K562 (cell line): ENCODE results near the gene PTGES3. TPM values are rescaled to one million over a fixed set of nuclear protein-coding genes. Genes with fewer than 3 reads are reported as not detected.
A peak's percentile ranks its signal among the peaks of the same experiment; 100 is the strongest.

ENCODE experiments used
- CBX3 ChIP-seq, 2 experiments: IDR thresholded peaks; 1 replicate in 1 of 2; 2 replicates in 1 of 2; pipeline ENCODE4 v1.6.1; 2012; ENCODE audit warnings: inconsistent platforms in 2 of 2, low read length in 2 of 2, borderline replicate concordance in 1 of 2, control low read depth in 1 of 2
- CBX8 ChIP-seq: fragments of 200-600 bp; sonication (generic); IDR thresholded peaks from 2 replicates; pipeline ENCODE4 v1.6.1; 2012; ENCODE audit warnings: borderline replicate concordance, mixed run types, low read depth, mild to moderate bottlenecking, moderate library complexity, mixed read lengths, low read length, control low read depth, inconsistent platforms; ENCODE audit not compliant: poor library complexity, severe bottlenecking; ENCODE audit errors: extremely low read depth
- CC2D1A ChIP-seq: fragments of 450-650 bp; IDR thresholded peaks from 2 replicates; pipeline ENCODE4 v1.6.1; 2017; ENCODE audit warnings: mild to moderate bottlenecking
- EHMT2 ChIP-seq: fragments of 450-650 bp; IDR thresholded peaks from 2 replicates; pipeline ENCODE4 v1.6.1; 2018; ENCODE audit warnings: antibody characterized with exemption
- HEY1 ChIP-seq: fragments of 250-450 bp; sonication (Bioruptor Pico); IDR thresholded peaks from 2 replicates; pipeline ENCODE4 v1.5.0; 2020; ENCODE audit warnings: mild to moderate bottlenecking, moderate library complexity, borderline replicate concordance
- KAT7 ChIP-seq: sonication (generic); formaldehyde crosslinking; IDR thresholded peaks from 2 replicates; pipeline ENCODE4 v1.8.0; 2022; ENCODE audit warnings: missing genetic modification reagents, mild to moderate bottlenecking, borderline replicate concordance
- MCM2 ChIP-seq: fragments of 450-650 bp; IDR thresholded peaks from 2 replicates; pipeline ENCODE4 v1.6.1; 2017; ENCODE audit warnings: low read depth, mild to moderate bottlenecking
- MTA3 ChIP-seq: fragments of 450-650 bp; formaldehyde crosslinking; IDR thresholded peaks from 2 replicates; pipeline ENCODE4 v1.6.1; 2017; ENCODE audit warnings: mild to moderate bottlenecking, borderline replicate concordance
- NUFIP1 ChIP-seq: fragments of 450-650 bp; IDR thresholded peaks from 2 replicates; pipeline ENCODE4 v1.6.1; 2018; ENCODE audit not compliant: partially characterized antibody
- RAD21 ChIP-seq, 2 experiments: fragments of 250-450 bp in 1 of 2; fragments of 450-650 bp in 1 of 2; sonication (Bioruptor Pico) in 1 of 2; formaldehyde crosslinking in 1 of 2; IDR thresholded peaks in 1 of 2; conservative IDR thresholded peaks in 1 of 2; 2 replicates each; pipeline versions ENCODE4 v1.4.0 to v1.8.0; 2020 to 2022; ENCODE audit warnings: mild to moderate bottlenecking in 2 of 2, moderate library complexity in 1 of 2
- SMAD4 ChIP-seq: fragments of 250-450 bp; sonication (Bioruptor Pico); conservative IDR thresholded peaks from 2 replicates; pipeline ENCODE4 v1.8.0; 2021; ENCODE audit warnings: inconsistent platforms, mild to moderate bottlenecking, moderate library complexity
- SMARCE1 ChIP-seq: fragments of 450-650 bp; IDR thresholded peaks from 2 replicates; pipeline ENCODE4 v1.7.1; 2016; ENCODE audit warnings: mild to moderate bottlenecking
- TARDBP ChIP-seq: fragments of 450-650 bp; IDR thresholded peaks from 2 replicates; pipeline ENCODE4 v1.6.1; 2016
- TRIM28 ChIP-seq: fragments of 450-650 bp; IDR thresholded peaks from 2 replicates; pipeline ENCODE4 v1.6.1; 2017
- ZC3H4 ChIP-seq: sonication (generic); formaldehyde crosslinking; IDR thresholded peaks from 2 replicates; pipeline ENCODE4 v1.9.0; 2021; ENCODE audit warnings: missing genetic modification reagents, borderline replicate concordance
- polyA plus RNA-seq, 8 experiments: library from polyadenylated mRNA; depleted of rRNA in 4 of 8; stranded (reverse) in 5 of 8; unstranded in 3 of 8; fragments of >200 nt; fragmentation: Nextera tagmentation in 2 of 8; fragmentation: Illumina TruSeq in 1 of 8; extraction: Ambion mirVana in 2 of 8; extraction: Trizol in 1 of 8; gene quantifications; 2 replicates each; pipeline versions ENCODE4 v1.2.1 to v1.2.3, GENCODE V29; 2011 to 2014; ENCODE audit warnings: inconsistent platforms in 1 of 8, missing spikeins in 1 of 8
- total RNA-seq, 7 experiments: library from RNA; depleted of rRNA in 6 of 7; stranded (reverse); fragments of >200 nt in 6 of 7; fragmentation: Illumina TruSeq in 2 of 7; extraction: Trizol in 2 of 7; gene quantifications; 2 replicates each; pipeline versions ENCODE4 v1.2.1 to v1.2.3, GENCODE V29; 2011 to 2021; ENCODE audit warnings: low replicate concordance in 1 of 7
- TF ChIP-seq, protein P1 (sequence below): sonication (generic); formaldehyde crosslinking; IDR thresholded peaks from 2 replicates; pipeline ENCODE4 v1.8.0; 2023; ENCODE audit warnings: missing genetic modification reagents, mild to moderate bottlenecking, borderline replicate concordance
- TF ChIP-seq, protein P2 (sequence below): sonication (generic); formaldehyde crosslinking; IDR thresholded peaks from 2 replicates; pipeline ENCODE4 v1.8.1; 2023; ENCODE audit warnings: mild to moderate bottlenecking, missing genetic modification reagents
- TF ChIP-seq, protein P3 (sequence below): IDR thresholded peaks from 2 replicates; pipeline ENCODE4 v1.6.1; 2016; ENCODE audit warnings: missing genetic modification characterization, missing compliant biosample characterization

Gene PTGES3
- total and polyA plus RNA-seq, 9 of the 15 experiments (the other 6 are each of a cell fraction or from before 2014, with no cell fraction given): 163 to 501 (median 213) TPM

DNA sequence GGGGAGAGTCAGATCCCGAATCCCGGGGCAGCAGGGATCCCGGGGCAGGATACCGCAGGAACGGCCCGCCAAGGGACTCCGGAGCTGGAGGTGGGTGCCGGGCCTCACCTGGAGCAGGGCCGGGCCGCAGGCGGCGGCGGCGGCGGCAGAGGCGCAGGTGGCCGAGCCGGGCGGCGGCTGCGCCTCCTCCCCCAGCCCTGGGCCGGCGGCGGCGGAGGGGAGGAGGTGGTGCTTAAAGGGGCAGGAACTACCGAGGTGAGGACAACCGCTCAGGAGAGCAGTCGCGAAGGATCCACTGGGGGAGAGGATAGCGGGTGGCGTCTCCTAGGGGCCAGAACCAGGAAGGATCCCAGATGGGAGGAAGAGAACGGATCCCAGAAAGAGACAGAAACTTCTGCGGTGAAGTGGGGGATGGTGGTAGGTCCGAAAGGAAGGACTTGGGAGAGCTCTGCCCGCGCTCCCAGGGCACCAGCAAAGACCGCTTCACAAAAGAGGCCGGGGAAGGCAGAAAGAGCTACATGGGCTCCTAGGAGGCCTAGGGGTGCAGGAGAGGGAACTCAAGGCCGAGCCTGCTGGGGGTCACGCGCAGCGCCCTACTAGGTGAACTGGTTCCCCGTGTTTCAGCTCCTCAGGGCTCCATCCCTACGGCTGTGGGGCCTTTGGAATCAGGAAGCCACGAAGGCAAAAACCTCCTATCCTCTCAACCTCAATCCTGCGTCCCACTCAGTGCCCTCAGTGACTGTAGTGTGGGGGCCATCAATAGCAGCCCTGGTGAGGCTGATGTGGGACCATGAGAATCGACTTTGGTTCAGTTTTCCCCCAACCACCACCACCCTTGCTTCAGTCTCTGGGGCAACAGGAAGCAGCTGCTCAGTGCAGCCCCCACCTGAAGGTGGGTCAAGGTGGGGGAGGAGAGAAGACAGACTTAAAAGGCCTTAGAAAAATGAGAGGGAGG lies 53.0 kb downstream of the PTGES3 start (continued):
- TF ChIP-seq, protein P1, sequence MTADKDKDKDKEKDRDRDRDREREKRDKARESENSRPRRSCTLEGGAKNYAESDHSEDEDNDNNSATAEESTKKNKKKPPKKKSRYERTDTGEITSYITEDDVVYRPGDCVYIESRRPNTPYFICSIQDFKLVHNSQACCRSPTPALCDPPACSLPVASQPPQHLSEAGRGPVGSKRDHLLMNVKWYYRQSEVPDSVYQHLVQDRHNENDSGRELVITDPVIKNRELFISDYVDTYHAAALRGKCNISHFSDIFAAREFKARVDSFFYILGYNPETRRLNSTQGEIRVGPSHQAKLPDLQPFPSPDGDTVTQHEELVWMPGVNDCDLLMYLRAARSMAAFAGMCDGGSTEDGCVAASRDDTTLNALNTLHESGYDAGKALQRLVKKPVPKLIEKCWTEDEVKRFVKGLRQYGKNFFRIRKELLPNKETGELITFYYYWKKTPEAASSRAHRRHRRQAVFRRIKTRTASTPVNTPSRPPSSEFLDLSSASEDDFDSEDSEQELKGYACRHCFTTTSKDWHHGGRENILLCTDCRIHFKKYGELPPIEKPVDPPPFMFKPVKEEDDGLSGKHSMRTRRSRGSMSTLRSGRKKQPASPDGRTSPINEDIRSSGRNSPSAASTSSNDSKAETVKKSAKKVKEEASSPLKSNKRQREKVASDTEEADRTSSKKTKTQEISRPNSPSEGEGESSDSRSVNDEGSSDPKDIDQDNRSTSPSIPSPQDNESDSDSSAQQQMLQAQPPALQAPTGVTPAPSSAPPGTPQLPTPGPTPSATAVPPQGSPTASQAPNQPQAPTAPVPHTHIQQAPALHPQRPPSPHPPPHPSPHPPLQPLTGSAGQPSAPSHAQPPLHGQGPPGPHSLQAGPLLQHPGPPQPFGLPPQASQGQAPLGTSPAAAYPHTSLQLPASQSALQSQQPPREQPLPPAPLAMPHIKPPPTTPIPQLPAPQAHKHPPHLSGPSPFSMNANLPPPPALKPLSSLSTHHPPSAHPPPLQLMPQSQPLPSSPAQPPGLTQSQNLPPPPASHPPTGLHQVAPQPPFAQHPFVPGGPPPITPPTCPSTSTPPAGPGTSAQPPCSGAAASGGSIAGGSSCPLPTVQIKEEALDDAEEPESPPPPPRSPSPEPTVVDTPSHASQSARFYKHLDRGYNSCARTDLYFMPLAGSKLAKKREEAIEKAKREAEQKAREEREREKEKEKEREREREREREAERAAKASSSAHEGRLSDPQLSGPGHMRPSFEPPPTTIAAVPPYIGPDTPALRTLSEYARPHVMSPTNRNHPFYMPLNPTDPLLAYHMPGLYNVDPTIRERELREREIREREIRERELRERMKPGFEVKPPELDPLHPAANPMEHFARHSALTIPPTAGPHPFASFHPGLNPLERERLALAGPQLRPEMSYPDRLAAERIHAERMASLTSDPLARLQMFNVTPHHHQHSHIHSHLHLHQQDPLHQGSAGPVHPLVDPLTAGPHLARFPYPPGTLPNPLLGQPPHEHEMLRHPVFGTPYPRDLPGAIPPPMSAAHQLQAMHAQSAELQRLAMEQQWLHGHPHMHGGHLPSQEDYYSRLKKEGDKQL (CRISPR knock-in tag): no peak
- TF ChIP-seq CBX3 (IDR thresholded peaks at IDR 0.05; ENCODE audit: borderline replicate concordance in 1 of 2, low read length in 2 of 2) (peak in 1 of 2 experiments; percentile 16; a peak in 1 of 3 replicates), MTA3 (peak; percentile 48; the same call in 1 of the 2 replicates), TARDBP (no peak; the same call in 1 of the 2 replicates), CC2D1A (peak; percentile 98), TRIM28 (no peak), ZC3H4 (CRISPR knock-in tag) (peak; percentile 42; the same call in 1 of the 2 replicates), SMAD4 (CRISPR knock-in tag) (peak; percentile 73), CBX8 (no peak), EHMT2 (no peak), KAT7 (CRISPR knock-in tag) (peak; percentile 84; the same call in 1 of the 2 replicates), MCM2 (no peak), HEY1 (no peak), SMARCE1 (no peak), RAD21 (CRISPR knock-in tag; conservative IDR thresholded peaks at IDR 0.05 in 1 of 2, IDR thresholded peaks at IDR 0.05 in 1 of 2) (peak; percentile 43 to 64), NUFIP1 (no peak)
- TF ChIP-seq, protein P2, sequence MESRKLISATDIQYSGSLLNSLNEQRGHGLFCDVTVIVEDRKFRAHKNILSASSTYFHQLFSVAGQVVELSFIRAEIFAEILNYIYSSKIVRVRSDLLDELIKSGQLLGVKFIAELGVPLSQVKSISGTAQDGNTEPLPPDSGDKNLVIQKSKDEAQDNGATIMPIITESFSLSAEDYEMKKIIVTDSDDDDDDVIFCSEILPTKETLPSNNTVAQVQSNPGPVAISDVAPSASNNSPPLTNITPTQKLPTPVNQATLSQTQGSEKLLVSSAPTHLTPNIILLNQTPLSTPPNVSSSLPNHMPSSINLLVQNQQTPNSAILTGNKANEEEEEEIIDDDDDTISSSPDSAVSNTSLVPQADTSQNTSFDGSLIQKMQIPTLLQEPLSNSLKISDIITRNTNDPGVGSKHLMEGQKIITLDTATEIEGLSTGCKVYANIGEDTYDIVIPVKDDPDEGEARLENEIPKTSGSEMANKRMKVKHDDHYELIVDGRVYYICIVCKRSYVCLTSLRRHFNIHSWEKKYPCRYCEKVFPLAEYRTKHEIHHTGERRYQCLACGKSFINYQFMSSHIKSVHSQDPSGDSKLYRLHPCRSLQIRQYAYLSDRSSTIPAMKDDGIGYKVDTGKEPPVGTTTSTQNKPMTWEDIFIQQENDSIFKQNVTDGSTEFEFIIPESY (CRISPR knock-in tag): no peak
- TF ChIP-seq, protein P3, sequence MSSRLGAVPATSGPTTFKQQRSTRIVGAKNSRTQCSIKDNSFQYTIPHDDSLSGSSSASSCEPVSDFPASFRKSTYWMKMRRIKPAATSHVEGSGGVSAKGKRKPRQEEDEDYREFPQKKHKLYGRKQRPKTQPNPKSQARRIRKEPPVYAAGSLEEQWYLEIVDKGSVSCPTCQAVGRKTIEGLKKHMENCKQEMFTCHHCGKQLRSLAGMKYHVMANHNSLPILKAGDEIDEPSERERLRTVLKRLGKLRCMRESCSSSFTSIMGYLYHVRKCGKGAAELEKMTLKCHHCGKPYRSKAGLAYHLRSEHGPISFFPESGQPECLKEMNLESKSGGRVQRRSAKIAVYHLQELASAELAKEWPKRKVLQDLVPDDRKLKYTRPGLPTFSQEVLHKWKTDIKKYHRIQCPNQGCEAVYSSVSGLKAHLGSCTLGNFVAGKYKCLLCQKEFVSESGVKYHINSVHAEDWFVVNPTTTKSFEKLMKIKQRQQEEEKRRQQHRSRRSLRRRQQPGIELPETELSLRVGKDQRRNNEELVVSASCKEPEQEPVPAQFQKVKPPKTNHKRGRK (tag): no peak
